Measurements from ENCODE around the gene RASGRP4. TPM values are rescaled to one million over a fixed set of nuclear protein-coding genes. Genes with fewer than 3 reads are reported as not detected.

The RASGRP4 gene
- total RNA-seq, 4 donors from 2014 or later = 0.91 to 2.3 (median 1.6) TPM

GRCh38 chr19:38374332-38375097 is 51.5 kb downstream of the RASGRP4 start, which contains the start of gene PSMD8:
PSMD8 (plus strand) TSS chr19:38374571; CDS start chr19:38374602, 31 bp downstream.
- Histone ChIP-seq H3K36me3 (peaks cover 25% of the 10 kb centered on the region), H3K4me1 (peaks cover 30% of the 10 kb centered on the region), H3K27me3 (no peaks in the 10 kb centered on the region), H3K27ac (peak within 1 kb of the TSS; percentile 91), H3K4me3 (peak within 1 kb of the TSS; percentile 80), H3K9me3 (no peaks in the 10 kb centered on the region)
- under 1% methylated on average over 20 of the region's 65 CpGs for WGBS
- peak; percentile 78 to 87 for TF ChIP-seq POLR2A (IDR thresholded peaks at IDR 0.05)
- peak; percentile 74 to 86 (median 85) for TF ChIP-seq POLR2AphosphoS5 (IDR thresholded peaks at IDR 0.05)
- TF ChIP-seq CTCF (IDR thresholded peaks at IDR 0.05) = no peak
- DNase-seq (ENCODE audit: low spot score in 2 of 2) = peak; percentile 99 to 100

GRCh38 chr19:38373907-38374331 is 52.1 kb downstream of the RASGRP4 start:
- TF ChIP-seq EP300 (IDR thresholded peaks at IDR 0.05) (no peak), CTCF (IDR thresholded peaks at IDR 0.05) (no peak), POLR2A (IDR thresholded peaks at IDR 0.05) (no peak), POLR2AphosphoS5 (IDR thresholded peaks at IDR 0.05) (no peak)
- no peaks in the 10 kb centered on the region for H3K27me3 ChIP-seq
- no peaks in the 10 kb centered on the region for H3K9me3 ChIP-seq
- H3K36me3 ChIP-seq = peaks cover 19% of the 10 kb centered on the region
- WGBS = 66% methylated on average over 6 of the region's 6 CpGs
- H3K4me1 ChIP-seq = peaks cover 30% of the 10 kb centered on the region
- DNase-seq (ENCODE audit: low spot score in 2 of 2) = no peak
- H3K27ac ChIP-seq = peak overlapping the region; percentile 91
- H3K4me3 ChIP-seq = peak overlapping the region; percentile 80

GRCh38 chr19:38371081-38371480 is 54.9 kb downstream of the RASGRP4 start:
- 82% methylated on average over 6 of the region's 6 CpGs for WGBS
- Histone ChIP-seq H3K27ac (no peak overlapping the region), H3K27me3 (no peaks in the 10 kb centered on the region), H3K9me3 (no peaks in the 10 kb centered on the region), H3K4me1 (peaks cover 14% of the 10 kb centered on the region), H3K4me3 (no peak overlapping the region), H3K36me3 (no peaks in the 10 kb centered on the region)
- DNase-seq (ENCODE audit: low spot score in 2 of 2) = no peak
- TF ChIP-seq POLR2AphosphoS5 (IDR thresholded peaks at IDR 0.05) (no peak), POLR2A (IDR thresholded peaks at IDR 0.05) (no peak), EP300 (IDR thresholded peaks at IDR 0.05) (no peak), CTCF (IDR thresholded peaks at IDR 0.05) (no peak)

DNA sequence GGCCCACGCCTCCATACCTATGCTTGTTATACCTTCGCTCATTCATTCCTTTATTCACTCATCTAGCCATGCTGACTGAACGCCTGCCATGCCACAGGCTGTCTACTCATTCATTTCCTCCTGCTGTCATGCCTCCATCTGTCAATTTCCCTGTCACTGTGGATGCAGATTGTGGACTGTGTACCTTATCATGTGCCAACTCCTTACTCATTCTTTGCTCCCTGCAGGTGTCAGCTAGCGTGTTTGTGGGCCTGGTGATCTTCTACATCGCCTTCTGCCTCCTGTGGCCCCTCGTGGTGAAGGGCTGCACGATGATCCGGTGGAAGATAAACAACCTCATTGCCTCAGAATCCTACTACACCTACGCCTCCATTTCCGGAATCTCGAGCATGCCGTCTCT is 55.7 kb downstream of the RASGRP4 start:
- no peaks in the 10 kb centered on the region for H3K9me3 ChIP-seq
- no peaks in the 10 kb centered on the region for H3K27me3 ChIP-seq
- 74% methylated on average over 12 of the region's 12 CpGs for WGBS
- H3K4me1 ChIP-seq = peaks cover 6% of the 10 kb centered on the region
- no peak overlapping the region for H3K27ac ChIP-seq
- no peak for DNase-seq (ENCODE audit: low spot score in 2 of 2)
- TF ChIP-seq POLR2A (IDR thresholded peaks at IDR 0.05) = no peak
- no peak for TF ChIP-seq POLR2AphosphoS5 (IDR thresholded peaks at IDR 0.05)
- no peak for TF ChIP-seq EP300 (IDR thresholded peaks at IDR 0.05)
- TF ChIP-seq CTCF (IDR thresholded peaks at IDR 0.05) = no peak
- H3K4me3 ChIP-seq = no peak overlapping the region
- no peaks in the 10 kb centered on the region for H3K36me3 ChIP-seq

DNA sequence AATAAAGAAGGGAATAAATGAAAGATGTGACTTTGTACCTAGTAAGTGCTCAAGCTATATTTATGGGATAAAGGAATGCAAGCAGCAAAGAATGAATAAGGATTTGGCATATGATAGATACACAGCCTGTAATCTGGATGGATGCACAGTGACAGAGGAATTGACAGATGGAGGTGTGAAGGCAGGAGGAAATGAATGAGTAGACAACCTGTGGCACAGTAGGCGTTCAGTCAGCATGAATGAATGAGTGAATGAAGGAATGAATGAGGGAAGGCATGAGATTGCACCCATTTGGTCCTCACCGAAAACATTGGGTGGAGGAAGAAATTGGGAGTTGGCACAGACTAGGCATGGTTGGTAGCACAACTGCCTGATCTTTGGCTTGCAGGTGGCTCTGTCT is 56.4 kb downstream of the RASGRP4 start:
- Histone ChIP-seq H3K27ac (no peak overlapping the region), H3K9me3 (no peaks in the 10 kb centered on the region), H3K4me1 (peaks cover 4% of the 10 kb centered on the region), H3K36me3 (no peaks in the 10 kb centered on the region), H3K27me3 (no peaks in the 10 kb centered on the region), H3K4me3 (no peak overlapping the region)
- 80% methylated on average over 2 of the region's 2 CpGs for WGBS
- no peak for DNase-seq (ENCODE audit: low spot score in 2 of 2)
- TF ChIP-seq CTCF (IDR thresholded peaks at IDR 0.05) (no peak), POLR2A (IDR thresholded peaks at IDR 0.05) (no peak), POLR2AphosphoS5 (IDR thresholded peaks at IDR 0.05) (no peak), EP300 (IDR thresholded peaks at IDR 0.05) (no peak)

Measured in suprapubic skin (tissue), 4 donors.